CD4-positive, alpha-beta T cell treated with Interleukin-2 at 100 ng/mL for 4 hours (primary cell): ENCODE results near the gene OR7G2.
"Not testable (repeated sequence)": the region's sequence is repeated elsewhere in the genome, so short reads cannot be mapped to it uniquely, and the experiment has no call there.

ENCODE experiments used
- DNase-seq: peaks from one replicate; pipeline ENCODE4 v3.0.0-alpha.2; 2020; ENCODE audit warnings: low spot score

OR7G2 gene

DNA sequence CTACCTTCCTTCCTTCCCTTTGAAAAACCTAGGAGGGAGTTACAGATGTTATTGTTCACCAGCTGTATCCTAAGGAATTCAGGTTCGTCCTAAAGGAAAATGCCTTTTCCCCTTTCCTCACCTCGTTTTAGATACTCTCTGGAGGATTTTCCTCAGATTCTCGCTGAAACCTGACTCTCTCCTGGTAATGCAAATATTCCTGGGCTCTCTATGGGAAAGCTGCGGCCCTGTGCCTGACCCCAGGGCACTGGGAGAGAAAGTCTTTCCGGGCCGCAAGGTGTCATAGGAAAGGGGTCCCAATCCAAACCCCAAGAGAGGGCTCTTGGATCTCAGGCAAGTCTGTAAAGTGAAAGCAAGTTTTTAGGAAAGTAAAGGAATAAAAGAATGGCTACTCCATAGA lies 33.5 kb downstream of the OR7G2 start:
- no peak for DNase-seq

DNA sequence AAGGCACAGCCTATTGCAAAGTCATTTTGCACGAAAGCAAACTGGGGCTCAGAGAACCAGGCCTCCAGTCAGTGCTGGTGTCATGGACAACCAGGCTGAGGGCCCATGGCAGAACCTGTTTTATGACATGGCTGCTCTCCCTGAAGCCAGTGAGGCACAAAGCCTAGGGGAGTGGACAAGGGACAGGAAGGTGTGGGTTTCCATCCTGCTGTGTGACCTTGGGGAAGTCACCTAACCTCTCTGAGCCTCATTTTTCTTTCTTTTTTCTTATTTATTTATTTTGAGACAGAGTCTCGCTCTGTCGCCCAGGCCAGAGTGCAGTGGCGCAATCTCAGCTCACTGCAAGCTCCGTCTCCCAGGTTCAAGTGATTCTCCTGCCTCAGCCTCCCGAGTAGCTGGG lies 35.6 kb downstream of the OR7G2 start:
- DNase-seq, result not testable (repeated sequence)

DNA sequence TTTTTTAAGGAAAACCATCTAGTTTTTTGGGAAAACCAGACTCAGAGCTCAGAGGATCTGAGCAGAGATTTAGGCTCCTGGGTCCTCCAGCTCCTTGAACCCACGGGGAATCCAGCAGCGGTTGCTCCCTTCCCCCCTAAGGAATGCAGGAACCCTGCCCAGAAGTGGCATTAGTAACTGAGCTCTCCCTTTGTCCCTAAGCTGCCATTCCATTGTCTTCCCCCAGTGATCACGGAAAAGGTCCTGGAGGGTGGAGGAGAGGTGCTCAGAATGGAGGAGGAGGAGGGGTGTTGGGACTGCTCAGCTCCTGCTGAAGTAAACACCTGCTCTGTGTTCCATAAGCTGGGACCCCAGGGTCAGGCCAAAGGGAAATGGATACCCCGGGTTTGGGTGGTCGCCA lies 37.2 kb downstream of the OR7G2 start:
- no peak for DNase-seq

DNA sequence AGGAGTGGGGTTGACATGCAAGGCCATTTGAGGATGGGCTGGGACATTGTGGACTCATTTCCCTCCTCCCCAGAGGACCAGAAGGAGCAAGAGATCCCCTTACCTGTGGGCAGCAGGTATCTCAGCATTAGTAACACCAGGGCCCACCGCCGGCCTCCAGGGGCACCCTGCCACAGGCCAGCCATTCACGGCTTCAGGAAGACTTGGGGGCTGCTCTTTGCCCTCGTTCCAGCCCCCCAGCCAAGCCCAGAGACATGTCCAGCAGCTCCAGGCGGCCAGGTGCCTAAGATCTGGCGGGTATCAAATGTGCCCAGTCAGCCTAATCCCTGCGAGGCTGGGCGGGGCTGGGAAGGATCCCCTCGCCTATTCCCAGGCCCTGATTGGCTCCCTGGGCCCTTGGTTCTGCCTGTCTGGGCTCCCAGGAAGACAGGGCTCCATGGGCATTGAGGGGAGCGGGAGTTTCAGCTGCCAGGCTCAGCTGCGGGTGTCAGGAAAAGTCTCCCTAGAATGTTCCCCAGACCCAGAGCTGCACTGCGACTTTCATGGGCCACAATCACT lies 41.7 kb downstream of the OR7G2 start:
- DNase-seq, result no peak

DNA sequence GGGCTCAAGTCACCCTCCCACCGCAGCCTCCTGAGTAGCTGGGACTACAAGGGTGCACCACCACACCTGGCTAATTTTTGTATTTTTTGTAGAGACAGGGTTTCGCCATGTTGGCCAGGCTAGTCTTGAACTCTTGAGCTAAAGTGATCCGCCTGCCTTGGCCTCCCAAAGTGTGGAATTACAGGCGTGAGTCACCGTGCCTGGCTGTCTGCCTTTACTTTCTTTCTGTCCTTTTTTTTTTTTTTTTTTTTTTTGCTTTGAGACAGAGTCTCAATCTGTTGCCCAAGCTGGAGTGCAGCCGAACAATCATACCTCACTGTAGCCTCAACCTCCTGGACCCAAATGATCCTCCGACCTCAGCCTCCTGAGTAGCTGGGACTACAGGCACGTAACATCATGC lies 45.4 kb downstream of the OR7G2 start:
- no peak for DNase-seq

DNA sequence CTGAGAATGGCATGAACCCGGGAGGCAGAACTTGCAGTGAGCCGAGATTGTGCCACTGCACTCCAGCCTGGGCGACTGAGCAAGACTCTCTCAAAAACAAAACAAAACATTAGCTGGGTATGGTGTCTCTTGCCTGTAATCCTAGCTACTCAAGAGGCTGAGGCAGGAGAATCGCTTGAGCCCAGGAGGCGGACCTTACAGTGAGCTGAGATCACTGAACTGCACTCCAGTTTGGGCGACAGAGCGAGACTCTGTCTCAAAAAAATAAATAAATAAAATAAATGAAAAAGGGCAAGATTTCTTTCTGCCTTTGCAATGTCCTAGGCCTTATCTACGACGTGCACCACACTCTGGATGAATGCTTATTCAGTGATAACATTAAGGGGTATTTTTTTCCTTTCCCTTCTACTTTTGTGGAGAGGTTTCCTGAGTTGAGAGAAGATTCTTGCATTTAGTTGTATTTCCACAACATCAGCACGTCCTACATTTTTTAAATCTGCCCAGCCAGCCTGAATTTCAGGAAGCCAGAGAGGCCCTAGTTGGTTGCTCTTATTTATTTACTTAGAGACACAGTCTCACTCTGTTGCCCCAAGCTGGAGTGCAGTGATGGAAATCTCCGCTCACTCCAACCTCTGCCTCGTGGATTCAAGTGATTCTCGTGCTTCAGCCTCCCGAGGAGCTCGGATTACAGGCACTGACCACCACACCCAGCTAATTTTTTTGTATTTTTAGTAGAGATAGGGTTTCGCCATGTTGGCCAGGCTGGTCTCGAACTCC lies 46.5 kb downstream of the OR7G2 start:
- no peak for DNase-seq

DNA sequence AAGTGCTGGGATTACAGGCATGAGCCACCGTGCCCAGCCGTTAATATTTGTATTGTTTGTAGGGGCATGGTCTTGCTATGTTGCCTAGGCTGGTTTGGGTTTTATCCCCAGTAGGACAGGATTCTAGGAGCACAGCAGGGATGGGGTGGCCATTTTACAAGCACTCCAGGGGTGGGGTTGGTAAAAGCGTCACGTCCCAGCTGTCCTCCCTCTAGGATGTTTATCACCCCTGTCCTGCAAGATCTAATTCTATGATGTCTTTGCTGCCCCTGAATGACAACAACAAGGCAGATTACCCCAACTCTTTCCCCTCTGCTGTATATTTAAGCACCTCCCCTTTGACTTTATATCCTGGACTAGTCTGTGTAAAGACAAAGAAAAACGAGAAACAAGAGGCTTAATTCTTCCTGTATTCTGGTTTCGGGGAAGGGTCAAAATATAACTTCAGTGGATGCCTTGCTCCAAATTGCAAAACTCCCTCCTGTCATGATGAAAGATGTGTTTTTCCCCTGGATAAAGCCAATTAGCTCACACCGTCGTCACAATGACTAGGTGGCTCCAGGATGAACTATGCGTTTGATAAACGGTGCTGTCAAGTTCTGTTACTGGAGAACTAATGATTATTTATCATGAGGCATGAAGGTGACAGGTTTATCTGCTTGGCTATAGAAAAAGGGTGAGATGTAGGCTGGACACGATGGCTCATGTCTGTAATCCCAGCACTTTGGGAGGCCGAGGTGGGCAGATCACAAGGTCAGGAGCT lies 48.2 kb downstream of the OR7G2 start:
- DNase-seq, result no peak

DNA sequence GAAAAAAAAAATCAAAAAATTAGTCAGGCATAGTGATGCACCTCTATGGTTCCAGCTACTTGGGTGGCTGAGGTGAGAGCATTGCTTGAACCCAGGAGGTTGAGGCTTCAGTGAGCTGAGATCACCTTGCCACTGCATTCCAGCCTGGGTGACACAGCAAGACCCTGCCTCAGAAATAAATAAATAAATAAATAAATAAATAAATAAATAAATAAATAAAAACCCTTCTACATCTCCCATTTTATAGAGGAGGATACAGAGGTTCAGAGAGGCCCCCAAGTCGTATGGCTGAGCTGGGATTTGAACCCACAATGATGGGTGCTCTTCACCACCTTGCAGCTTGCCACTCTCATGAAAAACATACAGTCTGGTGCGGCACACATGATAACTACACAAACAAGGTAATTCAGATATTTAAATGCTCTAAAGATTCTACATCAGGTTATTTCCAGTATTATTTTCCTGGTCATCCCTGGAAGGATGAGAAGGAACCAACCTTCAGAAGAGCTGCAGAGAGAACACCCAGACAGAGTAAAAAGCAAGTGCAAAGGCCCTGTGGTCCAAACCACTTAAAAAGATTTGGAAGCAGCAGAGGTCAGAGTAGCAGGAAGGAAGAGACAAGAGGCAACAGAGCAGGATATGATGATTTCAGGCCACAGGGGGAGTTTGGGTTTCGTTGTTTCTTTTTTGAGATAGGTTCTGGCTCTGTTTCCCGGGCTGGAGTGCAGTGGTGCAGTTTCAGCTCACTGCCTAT lies 49.6 kb downstream of the OR7G2 start:
- no peak for DNase-seq

DNA sequence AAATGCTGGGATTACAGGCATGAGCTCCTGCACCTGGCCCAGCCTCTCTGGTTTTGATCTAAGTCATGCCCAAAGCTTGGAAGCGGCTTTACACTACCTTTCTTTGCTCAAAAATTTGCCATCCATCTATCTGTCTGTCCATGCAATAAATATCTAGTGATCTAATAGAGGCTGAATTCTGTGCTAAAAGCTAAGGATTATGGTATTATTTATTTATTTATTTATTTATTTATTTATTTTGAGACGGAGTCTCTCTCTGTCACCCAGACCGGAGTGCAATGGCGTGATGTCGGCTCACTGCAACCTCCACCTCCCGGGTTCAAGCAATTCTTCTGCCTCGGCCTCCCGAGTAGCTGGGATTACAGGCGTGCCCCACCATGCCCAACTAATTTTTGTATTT lies 51.1 kb downstream of the OR7G2 start:
- not testable (repeated sequence) for DNase-seq

DNA sequence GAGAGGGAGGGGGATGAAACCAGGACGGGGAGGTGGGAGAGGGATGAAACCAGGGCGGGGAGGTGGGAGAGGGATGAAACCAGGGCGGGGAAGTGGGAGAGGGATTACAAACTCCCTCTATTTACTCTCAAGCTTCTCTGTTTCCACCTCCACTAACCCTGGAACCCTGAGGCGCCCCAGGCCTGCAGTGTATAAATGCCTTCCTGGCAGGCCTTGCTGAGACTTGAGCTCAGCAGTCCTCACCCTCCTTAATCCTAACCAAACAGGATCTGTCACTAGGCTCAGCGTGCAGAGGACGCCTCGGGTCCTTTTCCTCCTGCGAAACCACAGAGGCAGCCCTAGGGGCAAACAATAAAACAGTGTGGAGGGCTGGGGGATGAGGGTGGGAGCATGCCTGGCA lies 52.5 kb downstream of the OR7G2 start:
- DNase-seq, result no peak

DNA sequence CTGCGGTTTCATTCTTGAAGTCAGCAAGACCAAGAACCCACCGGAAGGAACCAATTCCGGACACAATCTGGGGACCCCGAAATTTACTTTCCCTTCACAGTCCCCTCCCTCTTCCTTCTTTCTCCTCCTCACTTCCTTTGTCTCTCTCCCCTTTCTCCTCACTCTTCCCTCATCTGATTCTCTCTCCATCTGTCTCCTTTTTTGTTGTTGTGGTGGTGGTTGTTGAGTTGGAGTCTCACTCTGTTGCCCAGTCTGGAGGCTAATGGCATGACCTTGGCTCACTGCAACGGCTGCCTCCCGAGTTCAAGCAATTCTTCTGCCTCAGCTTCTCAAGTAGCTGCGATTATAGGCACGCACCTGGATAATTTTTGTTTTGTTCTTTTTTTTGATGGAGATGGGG lies 53.1 kb downstream of the OR7G2 start:
- no peak for DNase-seq

DNA sequence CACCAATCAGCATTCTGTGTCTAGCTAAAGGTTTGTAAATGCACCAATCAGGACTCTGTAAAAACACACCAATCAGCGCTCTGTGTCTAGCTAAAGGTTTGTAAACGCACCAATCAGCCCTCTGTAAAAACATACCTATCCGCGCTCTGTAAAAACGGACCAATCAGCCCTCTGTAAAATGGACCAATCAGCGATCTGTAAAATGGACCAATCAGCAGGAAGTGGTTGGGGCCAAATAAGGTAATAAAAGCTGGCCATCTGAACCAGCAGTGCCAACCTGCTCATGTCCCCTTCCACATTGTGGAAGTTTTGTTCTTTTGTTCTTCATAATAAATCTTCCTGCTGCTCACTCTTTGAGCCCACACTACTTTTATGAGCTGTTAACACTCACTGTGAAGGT lies 53.6 kb downstream of the OR7G2 start:
- DNase-seq, result not testable (repeated sequence)

DNA sequence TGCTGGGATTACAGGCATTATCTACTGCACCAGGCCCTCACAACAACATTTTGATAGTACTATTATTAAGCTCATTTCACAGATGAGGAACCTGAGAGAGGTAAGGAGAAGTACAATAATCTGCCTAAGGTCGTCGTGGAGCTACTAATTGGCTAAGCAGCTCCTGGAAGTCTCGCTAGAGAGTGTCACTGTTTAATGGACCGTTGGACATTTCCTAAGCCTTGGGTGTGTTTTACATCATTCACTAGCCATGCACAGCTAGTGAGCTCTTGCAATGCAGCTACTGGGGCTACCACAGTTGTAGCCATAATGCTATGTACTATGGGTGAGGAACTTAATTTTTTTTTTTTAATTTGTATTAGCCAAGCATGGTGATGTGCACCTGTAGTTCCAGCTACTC lies 54.4 kb downstream of the OR7G2 start:
- no peak for DNase-seq
